GM19239 (cell line): ENCODE data around the gene PARP16.

Experiments
- DNase-seq: peaks from one replicate; pipeline ENCODE4 v3.0.0; 2011; ENCODE audit warnings: low spot score; ENCODE audit not compliant: insufficient read length
- FAIRE-seq: peaks from 2 replicates; lab custom pipeline; 2011; peaks lifted over from hg19 to GRCh38; lab: Jason Lieb, UNC

PARP16 gene, protein sequence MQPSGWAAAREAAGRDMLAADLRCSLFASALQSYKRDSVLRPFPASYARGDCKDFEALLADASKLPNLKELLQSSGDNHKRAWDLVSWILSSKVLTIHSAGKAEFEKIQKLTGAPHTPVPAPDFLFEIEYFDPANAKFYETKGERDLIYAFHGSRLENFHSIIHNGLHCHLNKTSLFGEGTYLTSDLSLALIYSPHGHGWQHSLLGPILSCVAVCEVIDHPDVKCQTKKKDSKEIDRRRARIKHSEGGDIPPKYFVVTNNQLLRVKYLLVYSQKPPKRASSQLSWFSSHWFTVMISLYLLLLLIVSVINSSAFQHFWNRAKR

DNA sequence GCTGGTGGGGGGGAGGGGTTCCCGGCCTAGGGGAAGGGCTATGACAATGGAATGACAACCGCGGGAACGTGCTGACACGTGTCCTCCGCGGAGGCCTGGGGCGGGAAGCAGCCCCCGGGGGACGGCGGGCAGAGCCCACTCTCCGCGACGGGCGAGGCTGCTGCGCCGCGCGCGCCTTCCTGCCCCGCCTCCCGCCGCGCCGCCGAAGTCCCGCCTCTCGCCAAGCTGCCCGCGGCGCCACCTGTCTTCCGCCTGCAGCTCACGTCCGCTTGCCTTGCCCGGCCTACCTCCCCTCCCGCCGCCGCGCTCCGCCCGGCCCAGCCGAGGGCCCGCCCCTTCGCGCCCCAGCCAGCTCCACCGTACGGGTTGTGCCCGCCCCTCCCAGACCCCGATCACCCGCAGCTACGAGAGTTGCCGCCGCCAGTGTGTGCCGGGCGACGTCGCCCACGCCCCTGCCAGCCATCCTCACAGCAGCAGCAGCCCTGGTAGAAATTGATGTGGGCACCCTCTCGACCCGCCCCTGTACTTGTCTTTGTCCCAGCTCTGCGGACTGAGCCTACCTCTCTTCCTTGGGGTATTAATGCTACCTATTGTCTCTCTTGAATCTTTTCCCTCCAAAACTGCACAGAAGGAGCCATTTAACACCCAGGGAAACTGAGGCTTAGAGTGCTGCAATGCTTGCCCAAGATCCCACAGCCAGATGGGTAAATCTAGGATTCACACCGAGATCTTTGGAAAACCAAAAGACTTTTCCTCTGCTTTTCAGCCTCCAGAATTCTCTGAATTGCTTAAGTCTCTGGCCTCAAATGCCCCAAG lies at the start of gene PARP16:
TSS of gene PARP16 (minus strand) at position 180 of the 816 bp plus-strand sequence. CDS start 457 bp downstream, outside the sequence.
- peak; percentile 83 for DNase-seq
- peak; percentile 61 for FAIRE-seq

GRCh38 chr15:65335278-65336055 lies 48.8 kb upstream of the PARP16 start:
- DNase-seq (no peak), FAIRE-seq (no peak)

DNA sequence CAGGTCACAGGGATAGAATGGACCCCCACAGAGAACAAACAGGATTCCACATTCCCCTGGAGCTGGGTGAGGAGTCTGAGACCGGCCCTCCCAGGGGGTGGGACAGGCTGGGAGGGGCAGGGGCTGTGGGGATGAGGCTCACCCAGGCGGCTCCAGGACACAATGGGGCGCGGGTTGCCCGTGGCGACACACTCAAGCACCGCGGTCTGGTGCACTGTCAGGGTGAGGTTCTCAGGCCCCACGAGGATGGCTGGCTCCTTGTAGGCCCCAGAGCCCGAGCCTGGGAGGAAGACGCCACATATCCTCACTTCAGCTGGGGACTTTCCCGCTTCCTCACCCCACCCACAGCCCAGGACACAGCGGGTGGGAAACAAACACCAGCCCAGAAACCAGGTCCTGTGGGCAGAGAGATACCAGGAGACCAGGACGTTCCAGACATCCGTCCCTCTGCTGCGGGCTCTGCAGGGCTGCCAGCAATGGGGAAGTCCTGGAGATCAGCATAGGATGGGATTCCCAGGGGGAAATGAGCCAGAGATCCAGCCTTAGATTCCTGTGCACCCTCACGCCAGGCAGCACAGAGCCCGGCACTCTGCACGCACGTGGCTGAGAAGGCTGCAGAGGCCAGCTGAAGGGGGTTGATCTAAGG lies 48.0 kb upstream of the PARP16 start:
- DNase-seq, result no peak
- FAIRE-seq, result no peak

DNA sequence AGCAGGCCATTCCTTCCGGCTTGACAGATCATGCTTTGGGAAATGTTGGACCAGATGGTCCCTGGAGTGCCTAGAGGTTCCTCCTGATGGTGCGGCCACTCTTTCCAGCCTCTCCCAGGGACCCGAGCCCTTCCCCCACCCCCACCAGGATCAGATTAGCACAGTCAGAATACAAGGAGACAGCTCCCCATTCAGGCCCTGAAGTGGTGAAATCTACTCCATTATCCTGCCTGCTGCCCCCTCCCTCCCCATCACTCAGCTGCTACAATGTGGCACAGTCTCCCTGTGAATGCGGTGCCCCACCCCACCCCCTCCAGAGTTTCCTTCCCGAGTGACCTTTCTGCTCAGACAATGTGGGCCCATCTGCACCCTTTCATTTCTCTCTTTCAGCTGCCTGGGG lies 47.2 kb upstream of the PARP16 start:
- DNase-seq (no peak), FAIRE-seq (no peak)

DNA sequence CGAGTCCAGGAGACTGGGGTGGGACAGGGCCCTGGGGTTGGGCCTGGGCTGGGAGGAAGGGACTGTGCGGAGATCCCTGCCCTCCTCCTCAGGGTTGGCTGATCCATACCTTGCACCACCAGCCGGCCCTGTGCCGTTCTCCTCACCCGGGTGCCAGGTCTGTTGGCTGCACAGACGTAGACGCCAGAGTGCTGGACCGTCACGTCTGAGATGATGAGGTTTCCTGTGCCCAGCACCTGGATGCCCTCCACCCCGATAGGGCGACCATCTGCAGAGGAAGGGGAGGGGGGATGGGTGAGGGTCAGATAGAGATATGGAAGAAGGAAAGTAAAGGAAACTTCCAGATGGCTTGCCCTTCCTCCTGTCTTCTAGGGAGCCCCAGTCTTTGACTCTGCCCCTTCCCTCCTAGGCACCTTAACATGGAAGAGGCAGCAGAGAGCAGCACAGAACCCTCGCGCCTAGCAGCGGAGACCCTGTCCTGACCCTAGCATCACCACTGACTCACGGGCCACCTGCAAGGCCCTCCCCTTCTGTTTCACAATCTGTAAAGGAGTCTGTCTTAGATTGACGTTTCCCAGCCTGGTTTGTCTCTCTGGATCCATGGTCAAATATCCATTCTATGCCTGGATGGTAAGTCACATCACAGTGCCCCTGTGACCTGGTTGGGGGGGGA lies 46.6 kb upstream of the PARP16 start:
- no peak for DNase-seq
- FAIRE-seq, result no peak

DNA sequence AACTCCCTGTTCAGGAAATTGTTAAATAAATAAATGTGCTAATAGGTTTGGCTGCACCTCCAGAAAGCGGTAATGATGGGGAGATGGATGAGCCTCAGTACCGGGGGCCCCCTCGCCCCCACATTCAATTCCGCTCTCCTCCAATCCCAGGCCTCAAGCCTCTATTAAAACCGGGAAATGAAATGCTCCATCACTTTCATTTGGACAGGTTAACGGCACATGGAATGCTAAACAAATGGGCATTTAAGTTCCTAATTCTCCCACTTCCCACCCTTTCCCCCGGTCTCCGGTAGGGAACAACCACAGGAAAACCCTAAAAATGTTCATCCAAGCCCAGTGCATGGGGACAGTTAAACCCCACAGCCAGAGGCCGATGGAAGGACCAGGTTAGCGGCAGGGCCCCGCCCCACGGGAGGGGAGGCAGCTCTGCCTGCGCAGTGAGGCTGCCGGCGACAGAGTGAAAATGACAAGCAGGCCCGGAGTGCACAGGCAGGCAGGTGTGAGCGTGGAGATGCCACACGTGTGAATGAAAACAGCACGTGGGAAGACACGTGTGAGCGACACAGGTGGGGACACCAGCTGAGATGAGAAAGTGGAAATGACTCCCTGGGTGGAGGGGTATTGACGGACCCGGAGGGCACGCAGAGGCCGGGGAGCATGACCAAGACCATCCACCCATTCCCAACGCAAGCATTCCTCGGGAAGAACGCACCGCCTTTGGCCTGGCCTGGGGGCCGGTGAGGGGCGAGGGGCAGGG lies 45.9 kb upstream of the PARP16 start:
- DNase-seq, result no peak
- no peak for FAIRE-seq

DNA sequence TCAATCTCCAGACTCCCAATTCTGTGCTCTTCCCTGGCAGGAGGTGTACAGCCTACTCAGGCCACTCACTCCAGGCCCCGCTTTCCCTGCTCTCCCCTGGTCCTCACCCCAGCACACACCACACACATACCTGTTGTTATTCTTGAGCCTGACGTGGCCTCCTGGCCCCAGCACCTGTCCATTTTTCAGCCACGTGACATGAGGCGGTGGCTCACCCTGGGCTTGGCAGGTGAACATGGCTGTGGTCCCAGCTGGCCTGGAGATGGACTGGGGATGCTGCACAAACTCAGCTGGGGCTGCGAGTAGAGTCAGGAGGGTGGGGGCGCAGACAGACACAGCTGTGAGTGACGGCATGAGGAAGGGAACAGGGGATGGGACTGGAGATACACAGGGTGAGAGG lies 45.1 kb upstream of the PARP16 start:
- DNase-seq, result no peak
- no peak for FAIRE-seq

DNA sequence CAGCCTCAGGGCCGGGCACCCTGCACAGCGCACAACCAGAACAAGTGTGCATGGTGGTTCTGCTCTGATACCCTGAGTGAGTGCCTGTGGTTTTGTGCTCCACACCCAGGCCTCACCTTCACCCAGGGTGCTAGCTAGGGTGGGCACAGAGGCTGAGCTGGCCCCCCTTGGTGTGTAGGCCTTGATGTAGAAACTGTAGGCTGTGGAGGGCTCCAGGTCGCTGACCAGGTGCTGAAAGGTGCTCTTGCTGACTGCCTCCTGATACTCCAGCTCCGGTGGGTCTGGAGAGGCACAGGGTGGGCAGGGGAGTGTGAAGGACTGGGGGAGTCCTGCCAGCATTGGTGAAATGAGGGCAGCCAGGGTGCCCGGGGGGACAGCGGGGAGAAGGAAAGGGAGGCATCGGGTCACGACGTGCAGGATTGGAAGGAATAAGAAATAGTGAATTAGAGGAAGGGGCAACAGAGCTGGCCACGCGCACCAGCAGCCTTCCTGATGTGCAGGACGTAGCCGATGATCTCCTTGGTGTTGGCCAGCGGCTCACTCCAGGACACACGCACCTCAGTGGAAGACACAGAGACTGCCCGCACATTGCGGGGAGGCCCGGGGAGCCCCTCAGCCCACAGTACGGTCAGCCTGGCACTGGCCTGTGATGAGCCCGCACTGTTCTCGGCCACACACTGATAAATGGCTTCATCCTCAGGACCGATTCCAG lies 44.4 kb upstream of the PARP16 start:
- DNase-seq (no peak), FAIRE-seq (no peak)

DNA sequence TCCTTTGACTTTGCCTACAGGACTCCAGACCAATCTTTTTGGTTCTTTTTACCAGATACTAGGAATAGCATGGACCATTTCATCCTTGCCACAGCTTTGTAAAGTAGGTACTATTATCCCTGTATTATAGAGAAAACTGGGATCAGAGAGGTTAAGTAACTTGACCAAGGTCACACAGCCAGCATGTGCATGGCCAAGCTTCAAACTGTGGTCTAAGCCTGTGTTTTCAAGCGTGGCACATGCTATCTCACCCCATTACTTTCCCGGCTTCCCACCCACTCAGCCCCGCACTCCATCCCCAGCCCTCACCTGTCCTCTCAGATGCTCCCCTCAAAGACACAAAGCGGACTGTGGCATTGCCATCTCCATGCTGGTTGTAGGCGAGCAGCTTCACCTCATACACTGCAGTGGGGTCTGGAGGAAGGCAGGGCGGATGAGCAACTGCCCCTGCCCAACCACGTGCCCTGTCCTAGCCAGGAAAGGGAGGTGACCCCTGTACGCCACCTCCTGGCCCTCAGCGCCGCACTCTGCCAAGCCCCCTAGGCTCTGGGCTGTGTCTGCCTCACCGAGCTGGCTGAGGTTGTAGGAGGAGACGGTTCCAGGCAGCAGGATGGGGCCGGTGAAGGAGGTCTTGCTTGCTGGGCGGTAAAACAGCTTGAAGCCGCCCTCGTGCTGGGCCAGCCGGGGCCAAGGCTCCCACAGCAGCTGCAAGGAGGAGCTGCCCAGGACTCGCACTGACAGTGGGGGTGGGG lies 43.5 kb upstream of the PARP16 start:
- FAIRE-seq, result no peak
- DNase-seq, result no peak

GRCh38 chr15:65329288-65329983 lies 42.8 kb upstream of the PARP16 start:
- FAIRE-seq, result no peak

DNA sequence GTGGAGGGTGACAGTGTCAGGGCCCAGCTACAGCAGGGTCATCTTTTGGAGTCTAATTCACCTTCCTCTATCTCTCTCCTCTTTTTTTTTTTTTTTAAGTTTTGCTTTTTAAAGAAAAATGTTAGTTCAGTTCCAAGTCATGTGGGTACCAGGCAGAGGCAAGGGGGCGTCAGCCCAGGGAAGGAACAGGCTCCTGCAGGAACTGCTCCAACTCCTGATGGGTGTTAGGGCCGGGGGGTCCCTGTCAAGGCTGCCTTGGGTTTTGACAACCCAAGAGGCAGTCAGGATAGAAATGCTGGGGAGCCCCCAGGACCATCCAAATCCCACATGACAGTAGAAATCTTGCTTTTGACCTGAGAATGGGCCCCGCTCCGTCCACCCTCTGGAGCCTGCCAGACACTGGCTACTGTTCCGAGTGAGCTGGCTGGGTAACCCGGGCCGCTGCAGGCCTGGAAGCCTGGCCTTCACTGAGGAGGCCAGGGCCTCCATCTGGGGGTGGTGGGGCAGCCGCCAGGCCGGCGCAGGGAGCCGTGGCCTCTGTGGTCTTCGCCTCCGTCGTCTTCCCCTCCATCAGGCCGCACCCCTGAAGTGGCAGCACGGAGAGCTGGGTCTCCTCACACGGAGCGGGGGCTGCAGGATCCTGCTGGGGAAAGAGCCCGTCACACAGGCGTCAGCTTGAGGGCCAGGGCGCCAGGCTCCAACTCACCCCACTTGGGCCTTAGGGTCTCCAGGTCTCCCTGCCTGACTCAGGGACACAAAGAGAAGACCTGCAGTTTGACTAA lies 42.0 kb upstream of the PARP16 start:
- no peak for FAIRE-seq
- no peak for DNase-seq

More at GRCh38 chr15:65329288-65329983, 42.8 kb upstream of the PARP16 start:
- DNase-seq, result no peak

DNA sequence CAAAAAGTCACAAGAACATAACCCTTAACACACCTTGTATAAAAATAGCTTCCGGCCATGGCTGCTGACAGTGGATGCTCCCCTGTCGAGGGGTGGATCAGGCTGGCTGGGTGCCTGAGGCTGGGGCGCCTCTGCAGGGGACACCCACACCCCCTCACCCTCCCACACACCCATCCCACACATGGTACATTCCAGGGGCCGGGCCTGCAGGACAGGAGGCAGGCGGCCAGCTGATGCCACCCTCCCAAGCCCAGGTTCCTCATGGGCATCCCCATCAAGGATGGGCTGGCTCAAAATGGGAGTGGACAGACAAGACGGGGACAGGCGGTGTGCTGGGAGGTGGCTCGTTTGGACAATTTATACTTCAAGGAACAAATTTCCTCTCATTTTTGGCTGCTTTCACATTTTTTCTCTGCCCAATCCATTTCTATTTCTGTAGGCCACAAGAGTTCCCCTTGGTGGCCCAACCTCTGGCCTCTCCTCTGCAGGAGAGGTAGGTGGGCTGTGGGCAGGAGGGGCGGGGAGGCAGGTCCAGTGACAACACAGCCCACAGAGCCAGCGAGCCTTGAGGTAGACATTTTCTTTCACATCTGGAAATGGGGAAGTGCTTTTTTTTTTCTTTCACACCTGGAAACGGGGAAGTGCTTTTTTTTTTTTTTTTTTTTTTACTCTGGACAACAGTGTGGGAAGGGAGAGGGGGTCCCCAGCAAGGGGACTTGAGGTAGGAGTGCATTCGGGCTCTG lies 41.1 kb upstream of the PARP16 start:
- FAIRE-seq, result no peak
- DNase-seq, result no peak

DNA sequence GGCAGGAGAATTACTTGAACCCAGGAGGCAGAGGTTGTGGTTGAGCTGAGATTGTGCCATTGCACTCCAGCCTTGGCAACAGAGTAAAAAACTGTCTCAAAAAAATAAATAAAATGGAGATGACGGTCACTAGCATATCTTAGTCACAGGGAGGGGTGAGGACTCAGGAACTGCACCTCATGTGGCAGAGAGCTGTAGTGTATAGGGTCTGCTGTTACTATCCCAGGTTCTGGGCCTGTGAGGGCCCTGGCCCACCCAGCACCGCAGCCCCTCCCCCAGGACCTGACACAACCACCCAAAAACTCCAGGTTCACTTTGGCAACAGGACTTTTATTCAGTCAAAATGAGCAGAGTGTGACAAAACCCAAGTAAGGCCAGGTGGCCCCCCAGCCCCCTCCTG lies 40.1 kb upstream of the PARP16 start:
- DNase-seq (no peak), FAIRE-seq (no peak)

DNA sequence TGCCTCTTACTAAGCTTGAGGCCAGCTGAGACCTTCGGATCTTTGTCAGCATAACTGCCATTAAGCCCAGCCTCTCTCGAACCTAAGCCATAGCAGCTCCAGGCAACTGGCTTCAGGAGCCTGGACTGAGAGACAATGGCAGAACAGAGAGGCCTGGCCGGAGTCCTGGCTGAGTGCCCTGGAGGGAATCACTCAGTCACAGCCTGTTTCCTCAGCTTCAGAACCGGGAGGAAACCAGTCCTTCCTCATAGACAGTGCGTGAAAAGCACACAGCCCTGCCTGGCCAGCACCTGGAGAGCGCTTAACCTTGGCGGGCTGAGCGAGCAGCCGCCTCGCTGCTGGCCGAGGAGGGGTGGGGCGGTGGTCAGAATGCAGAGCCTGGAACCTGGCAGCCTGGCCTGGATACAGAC lies 39.4 kb upstream of the PARP16 start:
- no peak for FAIRE-seq
- DNase-seq, result no peak

DNA sequence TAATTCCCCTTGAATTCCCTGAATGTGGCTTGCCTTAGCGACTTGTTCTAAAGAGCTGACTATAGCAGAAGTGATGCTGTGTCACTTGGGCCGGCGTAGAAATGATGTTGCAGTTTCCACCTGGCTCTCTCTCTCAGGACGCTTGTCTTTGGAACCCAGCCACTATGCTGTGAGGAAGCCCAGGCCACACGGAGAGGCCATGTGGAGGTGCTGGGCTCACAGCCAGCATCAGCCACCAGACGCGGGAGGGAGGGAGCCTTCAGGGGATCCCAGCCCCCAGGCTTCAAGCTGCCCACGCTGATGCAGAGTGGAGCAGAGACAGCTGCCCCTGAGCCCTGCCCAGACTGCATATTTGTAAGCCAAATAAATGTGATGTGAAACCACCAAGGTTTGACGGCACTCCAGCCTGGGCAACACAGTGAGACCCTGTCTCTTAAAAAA lies 36.4 kb upstream of the PARP16 start:
- DNase-seq, result no peak
- no peak for FAIRE-seq
